Measurements from ENCODE around the gene PLPP3.

Gene PLPP3

GRCh38 chr1:56542651-56543050 lies 36.7 kb downstream of the PLPP3 start:
- TF ChIP-seq, protein P1, sequence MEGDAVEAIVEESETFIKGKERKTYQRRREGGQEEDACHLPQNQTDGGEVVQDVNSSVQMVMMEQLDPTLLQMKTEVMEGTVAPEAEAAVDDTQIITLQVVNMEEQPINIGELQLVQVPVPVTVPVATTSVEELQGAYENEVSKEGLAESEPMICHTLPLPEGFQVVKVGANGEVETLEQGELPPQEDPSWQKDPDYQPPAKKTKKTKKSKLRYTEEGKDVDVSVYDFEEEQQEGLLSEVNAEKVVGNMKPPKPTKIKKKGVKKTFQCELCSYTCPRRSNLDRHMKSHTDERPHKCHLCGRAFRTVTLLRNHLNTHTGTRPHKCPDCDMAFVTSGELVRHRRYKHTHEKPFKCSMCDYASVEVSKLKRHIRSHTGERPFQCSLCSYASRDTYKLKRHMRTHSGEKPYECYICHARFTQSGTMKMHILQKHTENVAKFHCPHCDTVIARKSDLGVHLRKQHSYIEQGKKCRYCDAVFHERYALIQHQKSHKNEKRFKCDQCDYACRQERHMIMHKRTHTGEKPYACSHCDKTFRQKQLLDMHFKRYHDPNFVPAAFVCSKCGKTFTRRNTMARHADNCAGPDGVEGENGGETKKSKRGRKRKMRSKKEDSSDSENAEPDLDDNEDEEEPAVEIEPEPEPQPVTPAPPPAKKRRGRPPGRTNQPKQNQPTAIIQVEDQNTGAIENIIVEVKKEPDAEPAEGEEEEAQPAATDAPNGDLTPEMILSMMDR (IDR thresholded peaks at IDR 0.05; ENCODE audit: control insufficient read depth, insufficient read depth, low read depth, low read length, missing control alignments), result no peak
- no peak for DNase-seq (ENCODE audit: low read depth)
- H3K4me3 ChIP-seq (ENCODE audit: control insufficient read depth, low read depth, low read length), result no peak overlapping the region

DNA sequence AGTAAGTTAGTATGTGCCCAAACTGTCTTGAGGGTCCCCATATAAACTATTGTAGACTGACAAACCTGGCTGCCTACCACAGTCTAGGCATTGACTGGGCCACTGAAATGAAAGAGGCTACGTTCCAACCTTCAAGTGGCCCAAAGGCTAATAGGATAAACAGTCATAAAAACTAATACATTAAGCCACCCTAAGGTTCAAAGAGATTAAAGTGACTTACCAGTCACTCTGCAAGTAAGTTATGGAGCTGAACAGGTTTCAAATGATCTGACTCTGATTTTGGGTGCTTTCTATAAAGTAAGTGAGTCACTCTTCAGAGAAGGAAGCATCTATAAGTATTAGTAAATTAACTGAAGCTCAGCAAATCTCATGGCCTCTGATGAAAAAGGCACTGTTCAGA lies 38.0 kb downstream of the PLPP3 start:
- no peak overlapping the region for H3K4me3 ChIP-seq (ENCODE audit: control insufficient read depth, low read depth, low read length)
- TF ChIP-seq, protein P1 (IDR thresholded peaks at IDR 0.05; ENCODE audit: control insufficient read depth, insufficient read depth, low read depth, low read length, missing control alignments), result no peak
- no peak for DNase-seq (ENCODE audit: low read depth)

GRCh38 chr1:56540467-56540866 lies 38.9 kb downstream of the PLPP3 start:
- TF ChIP-seq, protein P1 (IDR thresholded peaks at IDR 0.05; ENCODE audit: control insufficient read depth, insufficient read depth, low read depth, low read length, missing control alignments), result no peak
- no peak overlapping the region for H3K4me3 ChIP-seq (ENCODE audit: control insufficient read depth, low read depth, low read length)

GRCh38 chr1:56539520-56539931 lies 39.8 kb downstream of the PLPP3 start:
- H3K4me3 ChIP-seq (ENCODE audit: control insufficient read depth, low read depth, low read length), result no peak overlapping the region
- TF ChIP-seq, protein P1 (IDR thresholded peaks at IDR 0.05; ENCODE audit: control insufficient read depth, insufficient read depth, low read depth, low read length, missing control alignments), result no peak
- DNase-seq (ENCODE audit: low read depth), result no peak

More at GRCh38 chr1:56540467-56540866, 38.9 kb downstream of the PLPP3 start:
- DNase-seq (ENCODE audit: low read depth), result no peak

- DNase-seq (ENCODE audit: low read depth), result no peak
- H3K4me3 ChIP-seq (ENCODE audit: control insufficient read depth, low read depth, low read length), result no peak overlapping the region
- TF ChIP-seq, protein P1 (IDR thresholded peaks at IDR 0.05; ENCODE audit: control insufficient read depth, insufficient read depth, low read depth, low read length, missing control alignments), result no peak
Observed at GRCh38 chr1:56538532-56538931, 40.8 kb downstream of the PLPP3 start.

- H3K4me3 ChIP-seq (ENCODE audit: control insufficient read depth, low read depth, low read length), result no peak overlapping the region
- no peak for DNase-seq (ENCODE audit: low read depth)
- TF ChIP-seq, protein P1 (IDR thresholded peaks at IDR 0.05; ENCODE audit: control insufficient read depth, insufficient read depth, low read depth, low read length, missing control alignments), result no peak
Observed at GRCh38 chr1:56537660-56538059, 41.7 kb downstream of the PLPP3 start.

DNA sequence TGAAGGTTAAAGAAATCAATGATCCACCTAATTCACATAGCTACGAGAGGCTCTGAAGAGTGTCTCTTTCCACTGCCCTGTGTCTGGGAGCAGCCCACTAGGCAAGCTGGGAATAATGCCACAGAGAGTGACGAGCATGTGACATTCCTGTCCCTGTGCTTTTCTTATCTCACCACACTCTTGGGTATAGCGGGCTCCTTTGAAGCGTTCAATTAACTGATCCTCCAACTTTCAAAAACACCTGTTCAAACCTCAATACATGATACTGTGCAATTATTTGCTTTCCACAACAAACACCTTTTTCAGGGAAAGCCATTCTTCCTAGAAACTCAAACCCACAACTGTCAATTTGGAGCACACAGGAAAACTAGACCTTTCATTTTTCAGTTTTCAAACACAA lies 43.4 kb downstream of the PLPP3 start:
- DNase-seq (ENCODE audit: low read depth), result no peak
- TF ChIP-seq, protein P1 (IDR thresholded peaks at IDR 0.05; ENCODE audit: control insufficient read depth, insufficient read depth, low read depth, low read length, missing control alignments), result no peak
- H3K4me3 ChIP-seq (ENCODE audit: control insufficient read depth, low read depth, low read length), result no peak overlapping the region

All from AG09309 (cell line).